ENCODE results near the gene LENG8.
"Not testable (repeated sequence)": the region's sequence is repeated elsewhere in the genome, so short reads cannot be mapped to it uniquely, and the experiment has no call there.

DNA sequence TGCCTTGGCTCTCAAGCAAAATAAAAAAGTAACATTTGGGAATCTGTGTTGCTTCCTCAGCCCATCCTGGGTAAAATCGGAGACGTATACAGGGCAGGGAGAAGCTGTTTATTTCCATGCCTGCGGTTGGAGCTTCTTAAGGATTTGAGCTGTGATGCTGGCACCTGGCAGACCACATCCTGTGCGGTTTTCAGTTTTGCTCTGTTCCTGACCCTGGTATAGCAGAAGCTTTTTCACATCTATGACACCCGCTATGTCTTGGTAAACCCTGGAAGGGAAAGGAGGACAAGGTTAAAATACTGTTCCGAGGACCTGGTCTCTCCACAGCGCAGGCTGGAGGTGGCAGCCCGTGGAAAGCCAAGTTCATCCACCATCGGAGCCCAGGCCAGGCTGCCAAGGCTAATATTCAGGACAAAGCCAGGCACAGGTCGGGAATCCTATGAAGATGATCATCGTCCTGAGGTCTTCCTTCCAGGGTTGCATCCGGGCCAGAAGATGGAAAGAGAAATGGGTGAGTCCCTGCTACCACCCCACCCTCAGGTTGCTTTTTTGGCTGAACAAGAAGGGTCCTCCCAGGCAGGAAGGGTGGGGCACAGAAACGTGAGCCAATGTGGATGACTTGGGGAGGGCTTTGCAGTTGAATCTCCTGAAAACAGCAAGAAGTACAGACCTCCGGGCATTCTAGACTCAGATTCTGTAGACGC, 48.9 kb downstream of the LENG8 start:
- TF ChIP-seq, protein P1, sequence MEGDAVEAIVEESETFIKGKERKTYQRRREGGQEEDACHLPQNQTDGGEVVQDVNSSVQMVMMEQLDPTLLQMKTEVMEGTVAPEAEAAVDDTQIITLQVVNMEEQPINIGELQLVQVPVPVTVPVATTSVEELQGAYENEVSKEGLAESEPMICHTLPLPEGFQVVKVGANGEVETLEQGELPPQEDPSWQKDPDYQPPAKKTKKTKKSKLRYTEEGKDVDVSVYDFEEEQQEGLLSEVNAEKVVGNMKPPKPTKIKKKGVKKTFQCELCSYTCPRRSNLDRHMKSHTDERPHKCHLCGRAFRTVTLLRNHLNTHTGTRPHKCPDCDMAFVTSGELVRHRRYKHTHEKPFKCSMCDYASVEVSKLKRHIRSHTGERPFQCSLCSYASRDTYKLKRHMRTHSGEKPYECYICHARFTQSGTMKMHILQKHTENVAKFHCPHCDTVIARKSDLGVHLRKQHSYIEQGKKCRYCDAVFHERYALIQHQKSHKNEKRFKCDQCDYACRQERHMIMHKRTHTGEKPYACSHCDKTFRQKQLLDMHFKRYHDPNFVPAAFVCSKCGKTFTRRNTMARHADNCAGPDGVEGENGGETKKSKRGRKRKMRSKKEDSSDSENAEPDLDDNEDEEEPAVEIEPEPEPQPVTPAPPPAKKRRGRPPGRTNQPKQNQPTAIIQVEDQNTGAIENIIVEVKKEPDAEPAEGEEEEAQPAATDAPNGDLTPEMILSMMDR (conservative IDR thresholded peaks at IDR 0.05; ENCODE audit: low read depth, low read length): not testable (repeated sequence)
- TF ChIP-seq POLR2A (IDR thresholded peaks at IDR 0.05; ENCODE audit: low read depth, low read length); BHLHE40 (IDR thresholded peaks at IDR 0.05; ENCODE audit: low read depth, low read length); MAZ (IDR thresholded peaks at IDR 0.05; ENCODE audit: borderline replicate concordance, low read depth, low read length): not testable (repeated sequence)

Measured in IMR-90 (cell line).